Measurements from ENCODE around the gene ACBD3.

GRCh38 chr1:226220473-226221189 is 34.1 kb upstream of the ACBD3 start:
- TF ChIP-seq CTCF (IDR thresholded peaks at IDR 0.05) (no peak), POLR2A (IDR thresholded peaks at IDR 0.05) (no peak)
